Liver (tissue), 3 donors: ENCODE data around the gene HSPA12A.

Experiments
- EGR1 ChIP-seq, 2 donors: IDR thresholded peaks; 2 replicates each; pipeline ENCODE4 v1.6.1; 2016 to 2018; ENCODE audit warnings: antibody characterized with exemption in 2 of 2, low read depth in 2 of 2
- JUND ChIP-seq, 2 donors: IDR thresholded peaks; 2 replicates each; pipeline ENCODE4 v1.6.1; 2016; ENCODE audit warnings: antibody characterized with exemption in 2 of 2
- RAD21 ChIP-seq, 2 donors: IDR thresholded peaks; 2 replicates each; pipeline ENCODE4 v1.6.1; 2016; ENCODE audit warnings: antibody characterized with exemption in 2 of 2, mild to moderate bottlenecking in 2 of 2
- TAF1 ChIP-seq: conservative IDR thresholded peaks from 2 replicates; pipeline ENCODE4 v1.6.1; 2016; ENCODE audit warnings: antibody characterized with exemption, mild to moderate bottlenecking
- TF ChIP-seq, protein P1 (sequence below): fragments of 150-350 bp; IDR thresholded peaks from 2 replicates; pipeline ENCODE4 v1.5.1; 2017; ENCODE audit warnings: improper control_type of control experiment, low read depth, low read length; ENCODE audit not compliant: missing input control
- TF ChIP-seq, protein P2 (sequence below): IDR thresholded peaks from 2 replicates; pipeline ENCODE4 v1.6.1; 2016; ENCODE audit warnings: antibody characterized with exemption
- TF ChIP-seq, protein P3 (sequence below): IDR thresholded peaks from 2 replicates; pipeline ENCODE4 v1.6.1; 2016; ENCODE audit warnings: antibody characterized with exemption
- TF ChIP-seq, protein P4 (sequence below): IDR thresholded peaks from 2 replicates; pipeline ENCODE4 v1.6.1; 2016; ENCODE audit warnings: antibody characterized with exemption, mild to moderate bottlenecking
- donor health status: healthy.
- donor health status: healthy.

DNA sequence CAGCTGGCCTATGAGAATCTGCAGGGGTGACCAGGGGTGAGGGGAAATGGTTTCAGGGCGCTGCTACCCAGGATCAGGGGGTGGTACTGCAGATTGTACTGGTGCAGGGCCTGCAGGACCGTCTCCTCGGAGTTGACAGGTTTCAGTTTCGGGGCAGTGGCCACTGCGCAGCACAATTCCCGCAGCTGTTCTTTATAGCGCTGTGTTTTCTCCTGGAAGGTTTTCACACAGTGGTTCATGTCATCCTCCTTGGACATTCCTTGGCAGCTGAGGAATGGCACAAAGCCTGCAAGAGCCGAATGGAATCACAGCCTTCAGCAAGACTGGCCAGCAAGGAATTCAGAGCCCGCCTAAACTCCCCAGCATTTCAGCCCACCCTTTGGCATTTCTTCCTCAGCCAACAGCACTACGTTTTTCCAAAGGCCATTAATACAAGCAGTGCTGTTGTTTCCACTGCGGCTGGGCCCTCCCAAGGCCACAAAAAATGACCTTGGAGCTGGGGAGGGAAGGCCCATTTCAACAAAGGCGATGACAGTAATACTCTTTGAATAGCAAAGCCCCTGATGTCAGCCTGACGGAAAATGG, 76.7 kb downstream of the HSPA12A start:
- TF ChIP-seq, protein P1, sequence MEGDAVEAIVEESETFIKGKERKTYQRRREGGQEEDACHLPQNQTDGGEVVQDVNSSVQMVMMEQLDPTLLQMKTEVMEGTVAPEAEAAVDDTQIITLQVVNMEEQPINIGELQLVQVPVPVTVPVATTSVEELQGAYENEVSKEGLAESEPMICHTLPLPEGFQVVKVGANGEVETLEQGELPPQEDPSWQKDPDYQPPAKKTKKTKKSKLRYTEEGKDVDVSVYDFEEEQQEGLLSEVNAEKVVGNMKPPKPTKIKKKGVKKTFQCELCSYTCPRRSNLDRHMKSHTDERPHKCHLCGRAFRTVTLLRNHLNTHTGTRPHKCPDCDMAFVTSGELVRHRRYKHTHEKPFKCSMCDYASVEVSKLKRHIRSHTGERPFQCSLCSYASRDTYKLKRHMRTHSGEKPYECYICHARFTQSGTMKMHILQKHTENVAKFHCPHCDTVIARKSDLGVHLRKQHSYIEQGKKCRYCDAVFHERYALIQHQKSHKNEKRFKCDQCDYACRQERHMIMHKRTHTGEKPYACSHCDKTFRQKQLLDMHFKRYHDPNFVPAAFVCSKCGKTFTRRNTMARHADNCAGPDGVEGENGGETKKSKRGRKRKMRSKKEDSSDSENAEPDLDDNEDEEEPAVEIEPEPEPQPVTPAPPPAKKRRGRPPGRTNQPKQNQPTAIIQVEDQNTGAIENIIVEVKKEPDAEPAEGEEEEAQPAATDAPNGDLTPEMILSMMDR = no peak
- TF ChIP-seq, protein P2, sequence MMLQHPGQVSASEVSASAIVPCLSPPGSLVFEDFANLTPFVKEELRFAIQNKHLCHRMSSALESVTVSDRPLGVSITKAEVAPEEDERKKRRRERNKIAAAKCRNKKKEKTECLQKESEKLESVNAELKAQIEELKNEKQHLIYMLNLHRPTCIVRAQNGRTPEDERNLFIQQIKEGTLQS = no peak
- TF ChIP-seq, protein P3, sequence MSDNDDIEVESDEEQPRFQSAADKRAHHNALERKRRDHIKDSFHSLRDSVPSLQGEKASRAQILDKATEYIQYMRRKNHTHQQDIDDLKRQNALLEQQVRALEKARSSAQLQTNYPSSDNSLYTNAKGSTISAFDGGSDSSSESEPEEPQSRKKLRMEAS = no peak
- TF ChIP-seq RAD21 (IDR thresholded peaks at IDR 0.05) (no peak), JUND (IDR thresholded peaks at IDR 0.05) (no peak), TAF1 (no peak), EGR1 (IDR thresholded peaks at IDR 0.05; ENCODE audit: low read depth in 2 of 2) (no peak)
- TF ChIP-seq, protein P4, sequence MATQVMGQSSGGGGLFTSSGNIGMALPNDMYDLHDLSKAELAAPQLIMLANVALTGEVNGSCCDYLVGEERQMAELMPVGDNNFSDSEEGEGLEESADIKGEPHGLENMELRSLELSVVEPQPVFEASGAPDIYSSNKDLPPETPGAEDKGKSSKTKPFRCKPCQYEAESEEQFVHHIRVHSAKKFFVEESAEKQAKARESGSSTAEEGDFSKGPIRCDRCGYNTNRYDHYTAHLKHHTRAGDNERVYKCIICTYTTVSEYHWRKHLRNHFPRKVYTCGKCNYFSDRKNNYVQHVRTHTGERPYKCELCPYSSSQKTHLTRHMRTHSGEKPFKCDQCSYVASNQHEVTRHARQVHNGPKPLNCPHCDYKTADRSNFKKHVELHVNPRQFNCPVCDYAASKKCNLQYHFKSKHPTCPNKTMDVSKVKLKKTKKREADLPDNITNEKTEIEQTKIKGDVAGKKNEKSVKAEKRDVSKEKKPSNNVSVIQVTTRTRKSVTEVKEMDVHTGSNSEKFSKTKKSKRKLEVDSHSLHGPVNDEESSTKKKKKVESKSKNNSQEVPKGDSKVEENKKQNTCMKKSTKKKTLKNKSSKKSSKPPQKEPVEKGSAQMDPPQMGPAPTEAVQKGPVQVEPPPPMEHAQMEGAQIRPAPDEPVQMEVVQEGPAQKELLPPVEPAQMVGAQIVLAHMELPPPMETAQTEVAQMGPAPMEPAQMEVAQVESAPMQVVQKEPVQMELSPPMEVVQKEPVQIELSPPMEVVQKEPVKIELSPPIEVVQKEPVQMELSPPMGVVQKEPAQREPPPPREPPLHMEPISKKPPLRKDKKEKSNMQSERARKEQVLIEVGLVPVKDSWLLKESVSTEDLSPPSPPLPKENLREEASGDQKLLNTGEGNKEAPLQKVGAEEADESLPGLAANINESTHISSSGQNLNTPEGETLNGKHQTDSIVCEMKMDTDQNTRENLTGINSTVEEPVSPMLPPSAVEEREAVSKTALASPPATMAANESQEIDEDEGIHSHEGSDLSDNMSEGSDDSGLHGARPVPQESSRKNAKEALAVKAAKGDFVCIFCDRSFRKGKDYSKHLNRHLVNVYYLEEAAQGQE = no peak
